Measurements from ENCODE around the gene TRAF3. TPM values are rescaled to one million over a fixed set of nuclear protein-coding genes. Genes with fewer than 3 reads are reported as not detected.

TRAF3 gene
- total RNA-seq, 1 donor from 2014 or later, result 25.8 TPM

GRCh38 chr14:102749393-102750305 lies 27.6 kb upstream of the TRAF3 start:
- DNase-seq (ENCODE audit: low read depth, low spot score), result no peak
- Mint-ChIP-seq H3K27me3 (ENCODE audit: low read depth) (no peaks in the 10 kb centered on the region), H3K4me1 (peaks cover 4% of the 10 kb centered on the region), H3K9me3 (no peaks in the 10 kb centered on the region), H3K27ac (ENCODE audit: unreplicated experiment) (peak overlapping the region; percentile 46), H3K4me3 (no peak overlapping the region), H3K36me3 (ENCODE audit: low read depth) (no peaks in the 10 kb centered on the region)
- TF ChIP-seq CTCF (conservative IDR thresholded peaks at IDR 0.05), result no peak

- no peaks in the 10 kb centered on the region for H3K27me3 Mint-ChIP-seq (ENCODE audit: low read depth)
- TF ChIP-seq CTCF (conservative IDR thresholded peaks at IDR 0.05), result no peak
- H3K27ac Mint-ChIP-seq (ENCODE audit: unreplicated experiment), result peak overlapping the region; percentile 46
- H3K9me3 Mint-ChIP-seq, result no peaks in the 10 kb centered on the region
- DNase-seq (ENCODE audit: low read depth, low spot score), result no peak
- peaks cover 4% of the 10 kb centered on the region for H3K4me1 Mint-ChIP-seq
- H3K36me3 Mint-ChIP-seq (ENCODE audit: low read depth), result no peaks in the 10 kb centered on the region
- H3K4me3 Mint-ChIP-seq, result no peak overlapping the region
Observed at GRCh38 chr14:102750376-102750775, 26.9 kb upstream of the TRAF3 start.

DNA sequence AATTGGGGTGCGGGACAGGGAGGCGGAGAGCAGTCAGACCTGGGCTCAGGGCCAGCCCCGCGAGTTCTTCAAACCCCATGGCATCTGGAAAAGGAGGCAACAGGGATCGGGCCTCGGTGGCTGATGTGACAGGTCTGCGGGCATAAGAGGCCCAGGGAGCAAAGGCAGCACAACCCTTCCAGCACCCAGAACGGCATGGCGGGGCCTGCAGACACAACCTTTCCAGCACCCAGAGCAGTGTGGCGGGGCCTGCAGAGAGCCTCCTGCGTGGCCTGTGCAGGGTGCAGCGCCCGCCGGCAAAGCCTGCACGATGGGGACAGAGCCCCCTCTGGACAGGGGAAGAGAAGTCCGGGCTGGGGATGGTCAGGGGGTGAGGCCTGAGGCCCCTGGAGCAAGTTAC lies 26.2 kb upstream of the TRAF3 start:
- Mint-ChIP-seq H3K36me3 (ENCODE audit: low read depth) (no peaks in the 10 kb centered on the region), H3K4me3 (no peak overlapping the region), H3K27ac (ENCODE audit: unreplicated experiment) (peak overlapping the region; percentile 71), H3K4me1 (peaks cover 4% of the 10 kb centered on the region), H3K27me3 (ENCODE audit: low read depth) (no peaks in the 10 kb centered on the region), H3K9me3 (no peaks in the 10 kb centered on the region)
- no peak for DNase-seq (ENCODE audit: low read depth, low spot score)
- TF ChIP-seq CTCF (conservative IDR thresholded peaks at IDR 0.05), result no peak

DNA sequence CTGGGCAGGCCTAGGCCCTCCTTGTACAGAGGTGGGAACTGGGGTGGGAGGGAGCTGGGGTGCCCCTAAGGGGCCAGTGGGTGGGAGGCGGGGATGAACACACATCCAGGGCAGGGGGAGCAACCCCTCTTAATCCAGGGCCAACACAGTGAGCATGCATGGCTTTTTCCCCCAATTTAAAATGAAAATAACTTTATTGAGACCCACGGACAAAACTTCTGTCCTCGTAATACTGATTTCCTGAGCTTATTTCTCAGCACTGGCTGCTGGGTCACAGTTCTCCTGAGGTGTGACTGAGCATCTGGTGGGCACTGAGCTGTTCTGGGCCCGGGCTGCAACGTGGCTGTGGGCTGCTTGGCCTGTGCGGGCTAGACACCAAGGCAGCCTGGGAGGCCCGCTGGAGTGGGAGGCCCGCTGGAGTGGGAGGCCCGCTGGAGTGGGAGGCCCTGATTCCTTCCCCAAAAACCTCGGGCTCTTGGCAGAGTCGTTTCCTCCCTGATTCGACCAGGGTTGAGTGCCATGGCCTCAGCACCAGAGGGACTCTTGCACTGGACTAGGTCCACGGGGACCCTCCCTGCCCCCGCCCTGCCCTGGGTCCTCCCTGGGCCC lies 24.9 kb upstream of the TRAF3 start:
- Mint-ChIP-seq H3K4me3 (no peak overlapping the region), H3K9me3 (no peaks in the 10 kb centered on the region), H3K27ac (ENCODE audit: unreplicated experiment) (no peak overlapping the region), H3K4me1 (peaks cover 4% of the 10 kb centered on the region), H3K27me3 (ENCODE audit: low read depth) (no peaks in the 10 kb centered on the region), H3K36me3 (ENCODE audit: low read depth) (no peaks in the 10 kb centered on the region)
- no peak for TF ChIP-seq CTCF (conservative IDR thresholded peaks at IDR 0.05)
- DNase-seq (ENCODE audit: low read depth, low spot score), result no peak

- no peaks in the 10 kb centered on the region for H3K27me3 Mint-ChIP-seq (ENCODE audit: low read depth)
- H3K4me3 Mint-ChIP-seq, result no peak overlapping the region
- no peak for DNase-seq (ENCODE audit: low read depth, low spot score)
- no peak for TF ChIP-seq CTCF (conservative IDR thresholded peaks at IDR 0.05)
- no peak overlapping the region for H3K27ac Mint-ChIP-seq (ENCODE audit: unreplicated experiment)
- H3K36me3 Mint-ChIP-seq (ENCODE audit: low read depth), result no peaks in the 10 kb centered on the region
- peaks cover 11% of the 10 kb centered on the region for H3K4me1 Mint-ChIP-seq
- H3K9me3 Mint-ChIP-seq, result no peaks in the 10 kb centered on the region
Observed at GRCh38 chr14:102754370-102755262, 22.6 kb upstream of the TRAF3 start.
